Measurements from ENCODE around the gene KAT6B. TPM values are rescaled to one million over a fixed set of nuclear protein-coding genes. Genes with fewer than 3 reads are reported as not detected.
"Not testable (repeated sequence)": the region's sequence is repeated elsewhere in the genome, so short reads cannot be mapped to it uniquely, and the experiment has no call there.

Gene KAT6B
- 10 to 100 TPM; 19.4 to 27.1 TPM for total RNA-seq

GRCh38 chr10:74826142-74827044, at the start of gene KAT6B:
TSS of gene KAT6B (plus strand) at chr10:74826600. CDS start at chr10:74842858, 16,258 bp downstream.
- Mint-ChIP-seq H3K9me3 (no peaks in the 10 kb centered on the region), H3K27ac (peak within 1 kb of the TSS; percentile 93 to 98), H3K36me3 (no peaks in the 10 kb centered on the region)
- DNase-seq (ENCODE audit: low spot score in 2 of 2) (peak; percentile 99 to 100), ATAC-seq (peak; percentile 87 to 90)

- no peak for ATAC-seq
- Mint-ChIP-seq H3K27ac (no peak overlapping the region), H3K36me3 (peaks cover 6% of the 10 kb centered on the region in 2 donors), H3K9me3 (peaks cover 12 to 14% of the 10 kb centered on the region in 2 donors)
- DNase-seq (ENCODE audit: low spot score in 2 of 2), result no peak
Observed at GRCh38 chr10:74778436-74779094, 47.8 kb upstream of the KAT6B start.

GRCh38 chr10:74781870-74782269, 44.5 kb upstream of the KAT6B start:
- not testable (repeated sequence) for H3K36me3 Mint-ChIP-seq; ATAC-seq; H3K27ac Mint-ChIP-seq; DNase-seq (ENCODE audit: low spot score in 2 of 2)
- H3K9me3 Mint-ChIP-seq, result peaks cover 4 to 10% of the 10 kb centered on the region in 2 donors

- ATAC-seq (no peak), DNase-seq (ENCODE audit: low spot score in 2 of 2) (no peak)
- Mint-ChIP-seq H3K27ac (no peak overlapping the region), H3K9me3 (no peaks in the 10 kb centered on the region), H3K36me3 (no peaks in the 10 kb centered on the region)
Observed at GRCh38 chr10:74784462-74784861, 41.9 kb upstream of the KAT6B start.

- Mint-ChIP-seq H3K36me3 (no peaks in the 10 kb centered on the region), H3K9me3 (peaks cover 0 to 5% of the 10 kb centered on the region in 2 donors), H3K27ac (no peak overlapping the region)
- ATAC-seq (no peak), DNase-seq (ENCODE audit: low spot score in 2 of 2) (no peak)
Observed at GRCh38 chr10:74786126-74786525, 40.3 kb upstream of the KAT6B start.

GRCh38 chr10:74787457-74787856, 38.9 kb upstream of the KAT6B start:
- H3K36me3 Mint-ChIP-seq, result no peaks in the 10 kb centered on the region
- ATAC-seq (no peak), DNase-seq (ENCODE audit: low spot score in 2 of 2) (no peak)
- H3K27ac Mint-ChIP-seq, result no peak overlapping the region
- H3K9me3 Mint-ChIP-seq, result peaks cover 0 to 6% of the 10 kb centered on the region in 2 donors

GRCh38 chr10:74791979-74792378, 34.4 kb upstream of the KAT6B start:
- not testable (repeated sequence) for H3K9me3 Mint-ChIP-seq, H3K36me3 Mint-ChIP-seq, ATAC-seq

GRCh38 chr10:74792726-74793125, 33.7 kb upstream of the KAT6B start:
- Mint-ChIP-seq H3K27ac (no peak overlapping the region), H3K36me3 (no peaks in the 10 kb centered on the region), H3K9me3 (peaks cover 0 to 6% of the 10 kb centered on the region in 2 donors)
- no peak for ATAC-seq
- no peak for DNase-seq (ENCODE audit: low spot score in 2 of 2)

More at GRCh38 chr10:74791979-74792378, 34.4 kb upstream of the KAT6B start:
- DNase-seq (ENCODE audit: low spot score in 2 of 2); H3K27ac Mint-ChIP-seq: not testable (repeated sequence)

GRCh38 chr10:74793240-74793639, 33.2 kb upstream of the KAT6B start:
- not testable (repeated sequence) for DNase-seq (ENCODE audit: low spot score in 2 of 2); H3K27ac Mint-ChIP-seq; H3K36me3 Mint-ChIP-seq; H3K9me3 Mint-ChIP-seq; ATAC-seq

GRCh38 chr10:74794531-74794930, 31.9 kb upstream of the KAT6B start:
- H3K36me3 Mint-ChIP-seq, result no peaks in the 10 kb centered on the region
- H3K27ac Mint-ChIP-seq, result no peak overlapping the region
- H3K9me3 Mint-ChIP-seq, result peaks cover 0 to 6% of the 10 kb centered on the region in 2 donors
- no peak for ATAC-seq
- no peak for DNase-seq (ENCODE audit: low spot score in 2 of 2)

GRCh38 chr10:74797550-74797949, 28.9 kb upstream of the KAT6B start:
- Mint-ChIP-seq H3K36me3 (no peaks in the 10 kb centered on the region), H3K27ac (no peak overlapping the region), H3K9me3 (no peaks in the 10 kb centered on the region)
- no peak for ATAC-seq
- no peak for DNase-seq (ENCODE audit: low spot score in 2 of 2)

- ATAC-seq (peak; percentile 95 to 99), DNase-seq (ENCODE audit: low spot score in 2 of 2) (peak in 1 of 2 donors; percentile 38)
- Mint-ChIP-seq H3K9me3 (no peaks in the 10 kb centered on the region), H3K36me3 (no peaks in the 10 kb centered on the region), H3K27ac (peak overlapping the region in 1 of 2 donors; percentile 51)
Observed at GRCh38 chr10:74799721-74800221, 26.6 kb upstream of the KAT6B start.

- DNase-seq (ENCODE audit: low spot score in 2 of 2) (no peak), ATAC-seq (no peak)
- no peak overlapping the region for H3K27ac Mint-ChIP-seq
- H3K9me3 Mint-ChIP-seq, result no peaks in the 10 kb centered on the region
- H3K36me3 Mint-ChIP-seq, result no peaks in the 10 kb centered on the region
Observed at GRCh38 chr10:74801447-74801846, 25.0 kb upstream of the KAT6B start.

GRCh38 chr10:74808501-74808900, 17.9 kb upstream of the KAT6B start:
- H3K27ac Mint-ChIP-seq, result no peak overlapping the region
- H3K36me3 Mint-ChIP-seq, result no peaks in the 10 kb centered on the region
- DNase-seq (ENCODE audit: low spot score in 2 of 2) (no peak), ATAC-seq (no peak)
- H3K9me3 Mint-ChIP-seq, result no peaks in the 10 kb centered on the region

- H3K36me3 Mint-ChIP-seq, result no peaks in the 10 kb centered on the region
- H3K9me3 Mint-ChIP-seq, result no peaks in the 10 kb centered on the region
- no peak for ATAC-seq
- H3K27ac Mint-ChIP-seq, result no peak overlapping the region
- DNase-seq (ENCODE audit: low spot score in 2 of 2), result no peak
Observed at GRCh38 chr10:74810087-74810486, 16.3 kb upstream of the KAT6B start.

GRCh38 chr10:74813381-74814259, 12.8 kb upstream of the KAT6B start:
- Mint-ChIP-seq H3K27ac (no peak overlapping the region), H3K36me3 (peaks cover 0 to 9% of the 10 kb centered on the region in 2 donors), H3K9me3 (peaks cover 7 to 9% of the 10 kb centered on the region in 2 donors)
- ATAC-seq (no peak), DNase-seq (ENCODE audit: low spot score in 2 of 2) (no peak)
